Ectodermal cell (in vitro differentiated cells): ENCODE results near the gene RTN4RL1.

Source experiments
- H3K27ac ChIP-seq: 2 replicates; pipeline ENCODE4 v1.7.0; 2013; ENCODE audit warnings: mild to moderate bottlenecking, low read depth, low read length; ENCODE audit not compliant: insufficient read depth, poor library complexity, severe bottlenecking
- H3K27me3 ChIP-seq: 2 replicates; pipeline ENCODE4 v1.7.0; 2013; ENCODE audit warnings: mild to moderate bottlenecking, low read length; ENCODE audit not compliant: insufficient read depth, control insufficient read depth, poor library complexity, severe bottlenecking
- H3K36me3 ChIP-seq: one replicate; pipeline ENCODE4 v1.7.0; 2013; ENCODE audit warnings: low read length; ENCODE audit not compliant: control insufficient read depth, insufficient read depth
- H3K4me1 ChIP-seq: one replicate; pipeline ENCODE4 v1.7.0; 2013; ENCODE audit warnings: low read length; ENCODE audit not compliant: control insufficient read depth, insufficient read depth
- H3K4me3 ChIP-seq: 2 replicates; pipeline ENCODE4 v1.7.0; 2013; ENCODE audit warnings: low read depth, low read length, control low read depth; ENCODE audit not compliant: insufficient read depth
- H3K9me3 ChIP-seq: 2 replicates; pipeline ENCODE4 v1.7.0; 2013; ENCODE audit warnings: mild to moderate bottlenecking, low read length, moderate library complexity; ENCODE audit not compliant: control insufficient read depth
- WGBS, 2 experiments: methylation state at CpG; one replicate each; pipeline ENCODE4 v1.1.7; 2013; ENCODE audit warnings: missing lambda C conversion rate in 2 of 2; 5-methylcytosine and 5-hydroxymethylcytosine counted together

RTN4RL1 gene

DNA sequence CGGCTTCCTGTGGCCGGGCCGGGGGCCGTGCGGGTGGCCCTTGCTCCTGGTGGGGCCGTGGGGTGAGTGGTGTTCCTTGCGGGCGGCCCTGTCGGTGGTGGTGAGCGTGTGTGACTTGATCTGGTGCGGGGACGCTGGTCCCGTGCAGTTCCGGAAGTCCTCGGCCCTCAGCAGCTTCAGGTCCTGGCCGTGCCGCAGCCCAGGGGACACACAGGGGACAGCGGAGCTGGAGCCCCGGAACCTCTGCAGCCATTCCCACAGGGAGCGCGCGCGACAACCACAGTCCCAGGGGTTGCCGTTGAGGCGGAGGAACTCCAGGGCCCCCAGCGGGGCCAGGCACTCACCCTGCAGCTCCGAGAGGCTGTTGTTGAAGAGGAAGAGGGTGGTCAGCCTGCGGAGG is 88.4 kb downstream of the RTN4RL1 start:
- 94% methylated on average over 28 of the region's 28 CpGs for WGBS, 2 experiments
- peaks cover 38% of the 10 kb centered on the region for H3K4me1 ChIP-seq
- no peak overlapping the region for H3K27ac ChIP-seq
- H3K9me3 ChIP-seq: no peaks in the 10 kb centered on the region
- H3K36me3 ChIP-seq: no peaks in the 10 kb centered on the region
- H3K4me3 ChIP-seq: no peak overlapping the region
- H3K27me3 ChIP-seq: peaks cover 3% of the 10 kb centered on the region

DNA sequence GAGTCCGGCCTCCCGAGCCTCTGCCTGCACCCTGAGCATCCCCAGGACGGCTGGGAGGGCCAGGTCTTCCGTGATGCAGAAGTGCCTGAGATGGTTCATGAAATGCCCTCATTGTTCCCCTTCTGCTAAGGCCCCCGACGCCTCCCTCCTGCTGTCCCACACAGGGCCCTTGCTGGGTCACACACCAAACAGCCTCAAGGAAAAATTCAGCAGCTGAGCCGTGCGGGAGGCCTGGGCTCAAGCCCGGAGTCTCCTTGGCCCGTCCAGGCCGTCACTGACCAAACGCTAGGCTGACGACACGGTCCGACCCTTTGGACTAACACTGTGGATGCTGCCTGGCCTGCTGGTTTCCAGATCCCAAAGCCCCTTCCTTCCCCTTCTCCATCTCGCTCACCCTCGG is 90.2 kb downstream of the RTN4RL1 start:
- Histone ChIP-seq H3K9me3 (no peaks in the 10 kb centered on the region), H3K36me3 (no peaks in the 10 kb centered on the region), H3K27ac (no peak overlapping the region), H3K4me3 (no peak overlapping the region), H3K4me1 (peaks cover 32% of the 10 kb centered on the region), H3K27me3 (peaks cover 3% of the 10 kb centered on the region)
- 81 to 83% methylated on average over 17 of the region's 17 CpGs for WGBS, 2 experiments

DNA sequence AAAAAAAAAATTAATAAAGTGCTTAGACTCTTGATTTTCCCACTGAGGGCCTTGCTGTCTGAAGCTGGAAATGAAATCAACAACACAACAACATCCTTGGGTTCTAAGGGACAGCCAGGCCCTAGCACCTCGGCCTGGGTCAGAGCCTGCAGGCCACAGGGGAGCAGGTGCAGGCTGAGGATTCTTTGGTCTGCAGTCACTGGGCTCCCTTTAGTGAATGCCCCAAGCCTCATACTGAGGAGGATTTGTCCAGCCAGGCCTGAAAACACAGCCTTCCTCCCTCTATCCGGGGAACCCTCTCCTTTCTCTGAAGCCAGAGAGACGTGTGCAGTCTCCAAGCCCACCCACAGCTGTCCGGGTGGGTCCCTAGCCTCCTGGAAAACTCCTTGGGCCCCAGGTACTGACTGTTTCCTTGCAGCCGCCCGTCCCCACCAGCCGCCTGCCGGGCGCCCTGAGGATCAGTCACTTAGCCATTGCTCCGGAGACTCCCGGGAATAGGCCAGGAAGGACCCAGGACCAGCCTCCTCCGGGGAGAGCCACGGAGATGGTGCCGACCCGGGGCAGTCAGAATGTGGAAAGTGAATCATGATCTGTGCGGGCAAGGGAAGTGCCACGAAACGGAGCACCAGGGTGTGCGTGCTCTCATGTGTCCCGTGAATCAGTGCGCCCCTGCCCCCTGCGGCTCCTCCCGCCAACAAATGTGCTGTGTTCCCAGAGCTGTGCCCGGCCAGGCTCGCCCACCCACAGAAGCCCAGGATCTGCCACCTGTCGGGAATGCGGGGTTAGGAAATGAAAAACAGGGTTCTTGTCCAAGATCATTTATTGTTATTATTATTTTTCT is 91.0 kb downstream of the RTN4RL1 start:
- Histone ChIP-seq H3K9me3 (no peaks in the 10 kb centered on the region), H3K4me1 (peaks cover 34% of the 10 kb centered on the region), H3K4me3 (no peak overlapping the region), H3K27me3 (peaks cover 3% of the 10 kb centered on the region), H3K36me3 (no peaks in the 10 kb centered on the region), H3K27ac (no peak overlapping the region)
- WGBS, 2 experiments: 89 to 91% methylated on average over 27 of the region's 27 CpGs

DNA sequence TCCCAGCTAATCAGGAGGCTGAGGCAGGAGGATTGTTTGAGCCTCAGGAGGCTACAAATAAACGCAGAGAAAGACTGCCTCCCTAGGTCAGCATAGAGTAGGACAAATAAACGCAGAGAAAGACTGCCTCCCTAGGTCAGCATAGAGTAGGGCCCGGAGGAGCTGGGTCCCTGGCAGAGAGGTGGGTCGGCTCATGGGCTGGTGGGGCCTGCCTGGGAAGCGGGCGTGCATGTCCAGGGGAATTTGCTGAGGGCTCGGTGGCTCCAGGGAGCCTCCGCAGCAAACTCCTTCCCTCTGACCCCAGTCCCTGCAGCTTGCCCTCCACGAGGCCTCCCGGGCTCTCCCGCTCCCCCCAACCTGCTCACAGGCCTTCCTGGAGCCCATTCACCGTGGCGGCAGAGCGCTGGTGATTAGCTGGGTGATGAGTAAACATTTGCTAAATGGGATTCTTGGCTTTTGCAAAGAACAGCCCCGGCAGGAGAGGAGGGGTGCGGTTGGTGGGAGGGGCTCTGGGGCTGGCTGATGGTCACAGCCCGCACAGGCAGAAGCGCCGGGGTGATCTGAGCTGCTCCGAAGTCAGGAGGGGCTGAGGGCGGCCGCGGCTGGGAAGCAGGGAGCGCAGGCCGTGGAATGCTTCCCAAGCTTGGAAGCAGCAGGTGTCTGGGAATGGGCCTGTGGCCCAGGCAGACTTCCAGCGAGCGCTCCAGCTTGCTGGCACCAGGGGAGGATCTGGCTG is 93.1 kb downstream of the RTN4RL1 start:
- H3K36me3 ChIP-seq: no peaks in the 10 kb centered on the region
- no peak overlapping the region for H3K4me3 ChIP-seq
- 17% methylated on average over 27 of the region's 27 CpGs for WGBS, 2 experiments
- peaks cover 36% of the 10 kb centered on the region for H3K4me1 ChIP-seq
- no peaks in the 10 kb centered on the region for H3K9me3 ChIP-seq
- H3K27me3 ChIP-seq: peaks cover 3% of the 10 kb centered on the region
- H3K27ac ChIP-seq: no peak overlapping the region

DNA sequence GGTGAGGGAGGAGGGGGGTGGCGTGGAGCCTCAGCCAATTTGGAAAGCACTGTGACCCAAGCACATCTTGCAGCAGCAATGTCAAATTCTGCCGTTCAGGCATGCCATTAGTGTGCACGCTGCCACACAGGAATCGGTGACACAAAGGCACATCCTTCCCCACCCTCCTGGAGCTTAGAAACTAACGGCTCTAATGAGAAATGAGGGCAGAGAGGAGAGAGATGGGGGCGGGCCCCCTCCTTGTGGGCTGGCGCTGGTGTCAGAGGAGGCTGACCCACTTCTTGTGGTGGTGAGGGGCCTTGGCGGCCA is 94.8 kb downstream of the RTN4RL1 start:
- H3K36me3 ChIP-seq: no peaks in the 10 kb centered on the region
- H3K4me1 ChIP-seq: peaks cover 36% of the 10 kb centered on the region
- H3K27me3 ChIP-seq: peaks cover 3% of the 10 kb centered on the region
- no peak overlapping the region for H3K27ac ChIP-seq
- H3K4me3 ChIP-seq: no peak overlapping the region
- H3K9me3 ChIP-seq: no peaks in the 10 kb centered on the region
- WGBS, 2 experiments: 80 to 85% methylated on average over 8 of the region's 8 CpGs

DNA sequence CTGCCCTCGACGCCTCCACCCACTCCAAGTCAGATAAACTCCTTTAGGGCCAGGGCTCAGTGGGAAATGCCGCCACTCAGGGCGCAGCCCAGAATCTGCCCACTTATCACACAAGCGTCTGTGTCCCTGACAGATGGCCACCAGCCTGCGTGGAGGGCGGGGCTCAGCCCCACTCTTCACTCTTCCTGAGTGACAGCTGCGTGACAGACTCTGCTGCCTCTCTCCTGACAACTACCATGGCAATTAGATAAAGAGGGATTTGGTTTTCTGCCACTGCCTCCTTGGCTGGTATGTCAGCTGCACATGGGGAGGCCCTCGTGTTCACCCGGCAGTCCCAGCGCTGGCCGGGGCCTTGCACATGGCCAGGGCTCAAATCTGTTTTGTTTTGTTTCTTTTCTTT is 96.2 kb downstream of the RTN4RL1 start:
- Histone ChIP-seq H3K9me3 (no peaks in the 10 kb centered on the region), H3K27ac (no peak overlapping the region), H3K27me3 (peaks cover 3% of the 10 kb centered on the region), H3K4me1 (peaks cover 25% of the 10 kb centered on the region), H3K36me3 (no peaks in the 10 kb centered on the region), H3K4me3 (no peak overlapping the region)
- WGBS, 2 experiments: 88 to 90% methylated on average over 12 of the region's 12 CpGs

DNA sequence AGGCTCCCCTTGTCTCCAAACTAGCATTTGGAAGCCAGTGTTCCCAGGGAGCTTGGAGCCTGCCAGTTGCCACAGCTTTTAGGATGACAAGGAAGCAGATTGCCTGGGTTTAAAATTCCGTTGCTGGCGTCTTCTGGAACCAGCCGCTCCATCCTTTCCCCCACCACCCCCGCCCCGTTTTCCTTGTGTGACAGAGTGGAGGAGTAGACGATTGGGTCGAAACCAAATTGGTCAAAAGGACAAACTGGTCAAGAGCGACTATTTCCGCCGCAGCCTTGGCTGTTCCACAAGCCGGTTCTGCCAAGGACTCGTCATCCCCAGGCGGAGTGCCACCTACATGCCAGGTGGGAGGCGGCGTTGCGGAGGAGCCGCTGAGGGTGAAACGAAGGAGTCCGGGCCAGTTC is 104.2 kb downstream of the RTN4RL1 start:
- no peaks in the 10 kb centered on the region for H3K9me3 ChIP-seq
- WGBS, 2 experiments: 90 to 93% methylated on average over 19 of the region's 19 CpGs
- H3K4me1 ChIP-seq: peaks cover 6% of the 10 kb centered on the region
- H3K27ac ChIP-seq: no peak overlapping the region
- no peak overlapping the region for H3K4me3 ChIP-seq
- no peaks in the 10 kb centered on the region for H3K36me3 ChIP-seq
- H3K27me3 ChIP-seq: no peaks in the 10 kb centered on the region

DNA sequence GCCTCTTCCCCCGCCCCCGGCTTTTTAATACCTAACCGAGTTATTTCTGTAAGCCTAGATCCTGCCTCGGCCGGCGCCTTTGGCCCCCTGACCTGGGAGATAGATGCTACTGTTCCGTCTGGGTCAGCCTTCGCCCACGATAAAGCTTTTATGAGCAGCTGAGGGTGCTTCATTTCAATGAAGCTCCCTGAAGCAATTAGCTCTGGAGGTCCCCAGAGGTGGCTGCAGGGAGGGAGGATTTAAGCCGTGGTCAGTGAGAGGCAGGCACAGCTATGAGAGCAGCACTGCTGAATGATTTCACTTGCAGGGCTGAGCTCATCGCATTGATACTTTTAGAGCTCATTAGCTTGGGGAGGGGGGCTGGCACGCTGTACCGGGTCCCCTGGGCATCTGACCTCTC is 105.9 kb downstream of the RTN4RL1 start:
- H3K9me3 ChIP-seq: no peaks in the 10 kb centered on the region
- H3K27ac ChIP-seq: no peak overlapping the region
- no peaks in the 10 kb centered on the region for H3K27me3 ChIP-seq
- no peak overlapping the region for H3K4me3 ChIP-seq
- WGBS, 2 experiments: 77 to 80% methylated on average over 13 of the region's 13 CpGs
- no peaks in the 10 kb centered on the region for H3K36me3 ChIP-seq
- H3K4me1 ChIP-seq: peaks cover 13% of the 10 kb centered on the region

DNA sequence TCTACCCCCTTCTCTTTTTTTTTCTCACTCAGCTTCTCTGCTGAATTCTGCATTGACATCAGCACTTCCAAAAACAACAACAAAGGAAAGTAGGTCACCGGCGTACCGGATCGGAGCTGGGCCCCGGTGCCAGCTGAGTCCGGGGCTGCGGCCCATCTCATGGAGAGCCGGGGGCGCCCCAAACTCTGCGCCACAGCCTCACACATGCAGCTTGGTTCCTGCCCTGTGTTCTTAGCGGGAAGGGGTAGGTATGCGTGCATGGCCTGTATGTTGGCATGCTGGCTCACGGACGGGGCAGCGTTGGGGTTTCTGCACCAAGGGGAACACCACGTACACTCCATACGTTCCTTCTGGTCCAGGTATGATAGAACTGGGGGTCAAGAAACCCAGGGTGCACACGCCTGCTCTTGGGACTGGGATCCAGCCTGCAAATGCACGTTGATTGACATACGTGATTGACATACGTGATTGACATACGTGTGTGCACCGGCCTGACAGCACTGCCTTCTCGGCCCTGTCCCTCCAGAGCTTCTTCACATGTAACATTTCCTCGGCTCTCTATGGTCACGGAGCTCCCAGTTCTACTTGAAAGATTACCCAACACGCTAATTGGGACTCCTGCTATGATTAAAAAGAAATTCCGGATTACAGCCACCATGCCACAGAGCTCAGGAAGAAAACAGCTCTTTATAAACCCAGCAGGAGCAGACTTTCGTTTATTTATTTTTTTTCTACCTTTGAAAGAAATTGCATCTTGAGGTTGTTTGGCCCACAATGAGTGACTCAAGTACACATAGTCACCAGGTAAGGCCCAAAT is 106.6 kb downstream of the RTN4RL1 start:
- Histone ChIP-seq H3K9me3 (no peaks in the 10 kb centered on the region), H3K27ac (no peak overlapping the region), H3K4me3 (no peak overlapping the region), H3K36me3 (no peaks in the 10 kb centered on the region), H3K4me1 (peaks cover 17% of the 10 kb centered on the region), H3K27me3 (no peaks in the 10 kb centered on the region)
- 94 to 95% methylated on average over 29 of the region's 29 CpGs for WGBS, 2 experiments
